Fibroblast of mammary gland (primary cell): Measurements from ENCODE around the gene CCBE1.

Experiments
- DNase-seq: peaks from one replicate; pipeline ENCODE4 v3.0.0-alpha.2; 2010; ENCODE audit warnings: low read depth
- H3K4me3 ChIP-seq: 2 replicates; pipeline ENCODE4 v1.5.1; 2011; ENCODE audit warnings: low read depth, mild to moderate bottlenecking, low read length, moderate library complexity; ENCODE audit not compliant: control insufficient read depth
- TF ChIP-seq, protein P1 (sequence below): conservative IDR thresholded peaks from 2 replicates; pipeline ENCODE4 v1.5.1; 2011; ENCODE audit warnings: low read depth, low read length, inconsistent platforms; ENCODE audit not compliant: control insufficient read depth, insufficient read depth

Gene CCBE1

DNA sequence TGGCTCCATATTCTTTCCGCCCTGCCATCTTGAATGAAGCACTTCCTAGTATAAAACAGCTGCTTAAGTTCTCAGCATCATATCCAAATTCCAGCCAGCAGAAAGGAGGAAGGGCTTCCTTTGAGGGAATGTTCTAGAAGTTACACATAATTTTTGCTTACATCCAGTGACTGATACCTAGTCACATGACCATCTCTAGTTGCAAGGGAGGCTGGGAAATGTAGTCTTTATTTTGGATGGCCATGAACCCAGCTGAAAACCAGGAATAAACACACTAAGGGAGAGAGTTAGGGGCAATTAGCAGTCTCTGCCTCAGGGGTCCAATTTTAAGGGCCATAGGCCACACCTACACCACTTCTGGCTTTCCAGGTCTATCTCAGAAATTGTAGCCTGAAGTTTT is 280.4 kb downstream of the CCBE1 start:
- TF ChIP-seq, protein P1, sequence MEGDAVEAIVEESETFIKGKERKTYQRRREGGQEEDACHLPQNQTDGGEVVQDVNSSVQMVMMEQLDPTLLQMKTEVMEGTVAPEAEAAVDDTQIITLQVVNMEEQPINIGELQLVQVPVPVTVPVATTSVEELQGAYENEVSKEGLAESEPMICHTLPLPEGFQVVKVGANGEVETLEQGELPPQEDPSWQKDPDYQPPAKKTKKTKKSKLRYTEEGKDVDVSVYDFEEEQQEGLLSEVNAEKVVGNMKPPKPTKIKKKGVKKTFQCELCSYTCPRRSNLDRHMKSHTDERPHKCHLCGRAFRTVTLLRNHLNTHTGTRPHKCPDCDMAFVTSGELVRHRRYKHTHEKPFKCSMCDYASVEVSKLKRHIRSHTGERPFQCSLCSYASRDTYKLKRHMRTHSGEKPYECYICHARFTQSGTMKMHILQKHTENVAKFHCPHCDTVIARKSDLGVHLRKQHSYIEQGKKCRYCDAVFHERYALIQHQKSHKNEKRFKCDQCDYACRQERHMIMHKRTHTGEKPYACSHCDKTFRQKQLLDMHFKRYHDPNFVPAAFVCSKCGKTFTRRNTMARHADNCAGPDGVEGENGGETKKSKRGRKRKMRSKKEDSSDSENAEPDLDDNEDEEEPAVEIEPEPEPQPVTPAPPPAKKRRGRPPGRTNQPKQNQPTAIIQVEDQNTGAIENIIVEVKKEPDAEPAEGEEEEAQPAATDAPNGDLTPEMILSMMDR = no peak
- no peak overlapping the region for H3K4me3 ChIP-seq
- DNase-seq = peak; percentile 33

DNA sequence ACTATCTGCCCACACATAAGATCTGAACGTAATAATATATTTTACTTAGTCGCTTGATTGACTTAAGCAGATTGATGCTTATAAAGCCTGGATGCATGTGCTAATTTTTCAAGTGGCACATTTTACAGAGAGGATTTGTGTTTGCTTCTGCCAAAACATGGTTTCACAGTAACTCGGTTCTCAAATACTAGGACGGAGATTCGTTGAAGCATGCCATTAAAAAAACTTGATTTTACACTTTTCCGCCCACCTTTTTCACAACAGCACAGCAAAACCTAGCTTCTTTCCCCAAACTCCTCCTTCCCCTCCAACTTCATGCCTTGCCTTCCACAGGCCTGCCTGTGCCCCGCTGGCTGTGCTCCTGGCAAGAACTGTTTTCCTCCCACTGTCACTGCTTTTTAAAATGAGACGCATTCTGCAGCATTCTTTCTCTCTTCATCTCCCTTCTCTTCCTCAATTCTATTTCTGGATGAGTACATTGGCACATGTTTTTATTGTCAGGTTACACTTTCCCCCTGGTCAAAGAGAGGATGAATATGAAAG is 283.0 kb downstream of the CCBE1 start:
- H3K4me3 ChIP-seq = no peak overlapping the region
- TF ChIP-seq, protein P1 = no peak
- DNase-seq = no peak

DNA sequence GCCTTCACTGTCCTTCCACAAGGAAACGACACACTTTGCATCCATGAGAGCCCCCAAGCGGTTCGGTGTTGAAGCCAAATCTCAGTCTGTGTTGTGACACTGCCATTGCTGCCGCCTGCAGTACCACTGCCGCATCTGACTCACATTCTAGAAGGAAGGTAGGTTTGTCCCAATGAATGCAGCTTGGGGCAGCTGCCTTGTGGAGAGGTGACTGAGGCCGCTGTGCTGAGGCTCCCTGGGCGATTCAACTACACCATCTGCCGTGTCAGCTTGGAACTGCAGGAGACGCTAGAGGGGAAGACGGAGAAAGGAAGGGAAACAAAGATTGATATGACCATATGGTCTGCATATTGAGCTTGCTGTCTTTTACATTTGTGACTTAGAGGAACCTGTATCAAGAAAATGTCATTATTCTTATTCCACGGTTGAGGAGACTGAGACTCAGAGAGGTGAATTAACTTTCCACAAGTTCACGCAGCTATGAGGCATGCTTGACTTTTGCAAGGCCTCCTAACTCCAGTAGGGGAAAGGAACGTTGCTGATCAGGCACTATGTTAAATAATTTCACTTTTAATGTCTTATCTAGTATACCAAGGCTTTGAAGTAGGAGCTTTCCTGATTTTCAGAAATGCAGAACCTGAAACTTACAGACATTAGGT is 294.7 kb downstream of the CCBE1 start:
- H3K4me3 ChIP-seq = no peak overlapping the region
- peak; percentile 67 for DNase-seq
- TF ChIP-seq, protein P1 = peak; percentile 99

DNA sequence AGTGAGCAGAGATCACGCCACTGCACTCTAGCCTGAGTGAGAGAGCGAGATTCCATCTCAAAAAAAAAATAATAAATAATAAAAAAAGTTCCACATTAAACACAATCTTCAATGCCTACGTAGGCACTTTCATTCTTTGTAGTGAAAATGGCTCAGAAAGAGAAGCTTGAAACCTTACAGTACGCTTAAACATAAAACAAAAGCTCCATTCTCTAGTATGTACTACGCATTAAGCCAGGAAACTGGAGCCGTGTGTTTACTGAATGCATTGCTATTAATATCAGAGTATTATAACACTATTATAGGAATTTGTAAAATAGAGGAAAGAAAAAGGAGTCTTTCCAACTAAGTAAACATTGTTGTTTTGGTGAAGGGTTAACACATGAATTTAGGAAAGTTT is 296.8 kb downstream of the CCBE1 start:
- H3K4me3 ChIP-seq = no peak overlapping the region
- TF ChIP-seq, protein P1 = no peak
- DNase-seq = no peak

DNA sequence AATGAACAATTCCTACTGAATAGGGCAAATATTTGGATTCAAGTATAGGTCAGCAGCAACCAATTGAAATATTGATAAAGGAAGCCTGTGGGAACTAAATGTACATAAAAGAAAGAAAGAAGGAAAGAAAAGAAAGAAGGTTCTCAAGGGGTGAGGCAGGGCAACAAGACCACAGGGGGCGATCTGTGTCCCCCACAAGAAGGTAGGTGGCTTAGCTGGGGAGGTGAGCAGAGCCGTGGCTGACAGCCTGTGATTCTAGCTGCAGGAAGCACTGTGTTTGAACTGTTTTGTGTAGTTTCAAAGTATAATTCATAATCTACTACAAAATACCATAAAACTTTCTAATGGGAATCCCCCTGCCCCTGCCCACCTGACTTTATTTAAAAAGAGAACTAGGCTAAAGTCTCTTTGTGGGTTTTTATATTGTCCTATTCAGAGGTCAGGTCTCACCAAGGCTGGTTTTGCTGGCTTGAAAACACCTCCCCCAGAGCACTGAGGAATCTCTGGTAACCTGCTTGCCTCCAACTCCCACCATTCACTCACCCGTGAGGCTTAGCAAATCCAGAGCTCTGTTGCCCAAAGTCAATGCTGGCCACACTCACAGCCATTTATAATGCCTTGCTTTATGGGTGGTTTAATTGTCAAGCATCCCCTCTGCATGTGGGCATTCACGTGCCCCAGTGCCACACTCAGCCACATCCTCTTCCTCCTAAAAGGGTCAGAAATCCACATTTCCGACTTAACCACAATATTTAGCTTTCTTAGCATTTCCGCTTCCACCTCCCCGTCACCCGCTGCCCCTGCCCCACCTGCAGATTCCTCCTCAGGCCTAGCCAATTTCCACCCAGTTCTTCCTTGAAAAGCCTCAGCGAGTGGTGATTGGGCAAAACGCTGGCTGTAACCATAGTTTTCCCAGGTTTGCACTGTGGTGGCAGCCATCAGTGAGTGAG is 301.7 kb downstream of the CCBE1 start:
- DNase-seq = no peak
- TF ChIP-seq, protein P1 = no peak

DNA sequence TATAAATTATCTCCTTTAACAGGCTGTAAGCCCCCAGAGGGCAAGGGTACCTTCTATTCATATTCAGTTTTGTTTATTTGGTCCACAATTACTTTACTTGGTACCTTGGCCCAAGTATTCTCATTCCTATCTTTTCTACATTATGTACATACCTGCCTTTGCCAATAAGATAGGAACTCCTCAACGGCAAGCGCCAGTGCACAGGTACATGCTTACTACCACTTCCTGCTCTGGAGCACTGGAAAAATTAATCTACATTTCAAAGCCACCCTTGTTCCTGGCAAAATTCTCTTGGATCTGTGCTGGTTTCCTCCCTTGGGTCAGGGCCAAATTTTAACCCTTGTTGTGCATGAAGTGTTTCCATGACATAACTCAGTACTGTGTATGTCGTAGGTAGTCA is 303.8 kb downstream of the CCBE1 start:
- no peak overlapping the region for H3K4me3 ChIP-seq
- TF ChIP-seq, protein P1 = no peak
- DNase-seq = no peak

More for the DNA sequence above, 301.7 kb downstream of the CCBE1 start:
- H3K4me3 ChIP-seq = no peak overlapping the region
